MM.1S (cell line): Measurements from ENCODE around the gene ATP6V1B1.

Source experiments
- DNase-seq: peaks from one replicate; pipeline ENCODE4 v3.0.0-alpha.2; 2015
- H2AFZ ChIP-seq: fragments of 300-600 bp; sonication (generic); 2 replicates; pipeline ENCODE4 v1.6.0; 2016; ENCODE audit warnings: antibody characterized with exemption, low read length
- H3F3A ChIP-seq: fragments of 300-600 bp; sonication (generic); 2 replicates; pipeline ENCODE4 v1.6.1; 2016; ENCODE audit warnings: mild to moderate bottlenecking, antibody characterized with exemption, low read length, moderate library complexity, mixed read lengths; ENCODE audit not compliant: insufficient read depth
- H3K27ac ChIP-seq: fragments of 300-600 bp; sonication (generic); 2 replicates; pipeline ENCODE4 v1.5.1; 2016; ENCODE audit warnings: mild to moderate bottlenecking, low read length
- H3K27me3 ChIP-seq: fragments of 300-600 bp; sonication (generic); replicated peaks from 2 replicates; pipeline ENCODE4 v1.6.0; 2016; ENCODE audit warnings: low read length; ENCODE audit not compliant: insufficient read depth
- H3K36me3 ChIP-seq: fragments of 300-600 bp; sonication (generic); replicated peaks from 2 replicates; pipeline ENCODE4 v1.6.1; 2016; ENCODE audit warnings: mild to moderate bottlenecking, low read length, mixed read lengths; ENCODE audit not compliant: insufficient read depth
- H3K4me1 ChIP-seq: fragments of 300-600 bp; sonication (generic); 2 replicates; pipeline ENCODE4 v1.6.1; 2016; ENCODE audit warnings: low read length, mixed read lengths
- H3K4me2 ChIP-seq: fragments of 300-600 bp; sonication (generic); 2 replicates; pipeline ENCODE4 v1.6.0; 2016; ENCODE audit warnings: low read depth, low read length
- H3K4me3 ChIP-seq: fragments of 300-600 bp; sonication (generic); 2 replicates; pipeline ENCODE4 v1.5.1; 2016; ENCODE audit warnings: low read length, mixed read lengths
- H3K79me2 ChIP-seq: fragments of 300-600 bp; sonication (generic); 2 replicates; pipeline ENCODE4 v1.6.1; 2016; ENCODE audit warnings: mixed run types, low read length, mixed read lengths
- H3K9ac ChIP-seq: fragments of 300-600 bp; sonication (generic); 2 replicates; pipeline ENCODE4 v1.6.1; 2016; ENCODE audit warnings: low read length, mixed read lengths
- H3K9me2 ChIP-seq: fragments of 300-600 bp; sonication (generic); replicated peaks from 2 replicates; pipeline ENCODE4 v1.6.1; 2016; ENCODE audit warnings: mild to moderate bottlenecking, low read length, mixed read lengths; ENCODE audit not compliant: insufficient read depth
- H3K9me3 ChIP-seq: fragments of 300-600 bp; sonication (generic); replicated peaks from 2 replicates; pipeline ENCODE4 v1.6.1; 2016; ENCODE audit warnings: mild to moderate bottlenecking, low read length, mixed read lengths; ENCODE audit not compliant: insufficient read depth
- H4K20me1 ChIP-seq: fragments of 300-600 bp; sonication (generic); 2 replicates; pipeline ENCODE4 v1.6.1; 2016; ENCODE audit warnings: mild to moderate bottlenecking, low read length, moderate library complexity, mixed read lengths; ENCODE audit not compliant: insufficient read depth
- CTCF ChIP-seq: fragments of 300-600 bp; sonication (generic); IDR thresholded peaks from 2 replicates; pipeline ENCODE4 v1.5.1; 2016; ENCODE audit warnings: antibody characterized with exemption, low read length, mixed read lengths
- EZH2 ChIP-seq: fragments of 300-600 bp; sonication (generic); optimal IDR thresholded peaks from 2 replicates; pipeline ENCODE3; 2017; ENCODE audit warnings: low read depth, mild to moderate bottlenecking, antibody characterized with exemption, low read length, mixed read lengths
- EZH2phosphoT487 ChIP-seq: fragments of 300-600 bp; sonication (generic); IDR thresholded peaks from 2 replicates; pipeline ENCODE4 v1.6.1; 2018; ENCODE audit warnings: antibody characterized with exemption, low read length

The ATP6V1B1 gene

GRCh38 chr2:71000780-71001591, 65.3 kb downstream of the ATP6V1B1 start:
- H3K79me2 ChIP-seq: no peaks in the 10 kb centered on the region
- H3K36me3 ChIP-seq: no peaks in the 10 kb centered on the region
- H3K9me2 ChIP-seq: no peaks in the 10 kb centered on the region
- peak; percentile 80 for DNase-seq
- peak overlapping the region; percentile 40; the same call in 1 of the 2 replicates for H3K9ac ChIP-seq
- H3K27me3 ChIP-seq: no peaks in the 10 kb centered on the region
- no peak for TF ChIP-seq EZH2phosphoT487
- TF ChIP-seq CTCF: peak; percentile 96
- no peak for TF ChIP-seq EZH2
- H3F3A ChIP-seq: 0 out of 2 replicates have a peak, but pooled peaks cover 5% of the 10 kb centered on the region
- H3K27ac ChIP-seq: no peak overlapping the region
- H3K4me1 ChIP-seq: peaks cover 11% of the 10 kb centered on the region
- H3K9me3 ChIP-seq: no peaks in the 10 kb centered on the region
- H4K20me1 ChIP-seq: no peaks in the 10 kb centered on the region
- peak overlapping the region; percentile 66 for H3K4me3 ChIP-seq
- H2AFZ ChIP-seq: peak overlapping the region; percentile 96
- peak overlapping the region; percentile 75 for H3K4me2 ChIP-seq

GRCh38 chr2:71001592-71001927, 65.9 kb downstream of the ATP6V1B1 start:
- Histone ChIP-seq H2AFZ (peak overlapping the region; percentile 96), H3K79me2 (no peaks in the 10 kb centered on the region), H3K4me2 (peak overlapping the region; percentile 75; the same call in 1 of the 2 replicates), H4K20me1 (no peaks in the 10 kb centered on the region), H3F3A (0 out of 2 replicates have a peak, but pooled peaks cover 5% of the 10 kb centered on the region), H3K9me3 (no peaks in the 10 kb centered on the region), H3K9ac (no peak overlapping the region), H3K4me1 (peaks cover 11% of the 10 kb centered on the region), H3K27me3 (no peaks in the 10 kb centered on the region), H3K36me3 (no peaks in the 10 kb centered on the region), H3K4me3 (no peak overlapping the region; the same call in 1 of the 2 replicates), H3K27ac (no peak overlapping the region), H3K9me2 (no peaks in the 10 kb centered on the region)
- no peak for TF ChIP-seq CTCF
- no peak for TF ChIP-seq EZH2
- no peak for TF ChIP-seq EZH2phosphoT487
- DNase-seq: no peak

GRCh38 chr2:71001981-71002570, 66.4 kb downstream of the ATP6V1B1 start:
- H3K27me3 ChIP-seq: no peaks in the 10 kb centered on the region
- no peak overlapping the region for H3K4me2 ChIP-seq
- H3K4me1 ChIP-seq: peaks cover 11% of the 10 kb centered on the region
- no peaks in the 10 kb centered on the region for H3K79me2 ChIP-seq
- H3K27ac ChIP-seq: no peak overlapping the region
- DNase-seq: no peak
- no peaks in the 10 kb centered on the region for H3K9me3 ChIP-seq
- H3F3A ChIP-seq: 0 out of 2 replicates have a peak, but pooled peaks cover 5% of the 10 kb centered on the region
- no peak for TF ChIP-seq EZH2
- TF ChIP-seq EZH2phosphoT487: no peak
- TF ChIP-seq CTCF: no peak
- H3K9me2 ChIP-seq: no peaks in the 10 kb centered on the region
- H2AFZ ChIP-seq: no peak overlapping the region; the same call in 1 of the 2 replicates
- no peak overlapping the region for H3K9ac ChIP-seq
- H3K36me3 ChIP-seq: no peaks in the 10 kb centered on the region
- no peaks in the 10 kb centered on the region for H4K20me1 ChIP-seq
- H3K4me3 ChIP-seq: no peak overlapping the region
